Esophagus muscularis mucosa (tissue), 4 donors: ENCODE data around the gene CEP68. TPM values are rescaled to one million over a fixed set of nuclear protein-coding genes. Genes with fewer than 3 reads are reported as not detected.

Experiments used
- DNase-seq: peaks from one replicate; pipeline ENCODE4 v3.0.0-alpha.2; 2017; ENCODE audit errors: extremely low spot score
- H3K27ac ChIP-seq, 4 donors: fragments of 200-600 bp; sonication (generic); replicated peaks in 1 of 4; 1 replicate in 3 of 4; 2 replicates in 1 of 4; pipeline ENCODE4 v1.5.1; 2016 to 2019; ENCODE audit warnings: mild to moderate bottlenecking in 1 of 4
- H3K27me3 ChIP-seq, 4 donors: fragments of 200-600 bp; sonication (generic); one replicate each; pipeline versions ENCODE4 v1.5.1 to v1.6.0; 2016 to 2019
- H3K36me3 ChIP-seq, 4 donors: fragments of 200-600 bp; sonication (generic); one replicate each; pipeline ENCODE4 v1.5.1; 2016 to 2019
- H3K4me1 ChIP-seq, 4 donors: fragments of 200-600 bp; sonication (generic); one replicate each; pipeline ENCODE4 v1.5.1; 2016 to 2019
- H3K4me3 ChIP-seq, 4 donors: fragments of 200-600 bp; sonication (generic); 1 replicate in 2 of 4; 2 replicates in 2 of 4; pipeline ENCODE4 v1.5.1; 2016 to 2019; ENCODE audit warnings: mild to moderate bottlenecking in 4 of 4, moderate library complexity in 1 of 4
- H3K9me3 ChIP-seq, 4 donors: fragments of 200-600 bp; sonication (generic); 1 replicate in 3 of 4; 2 replicates in 1 of 4; pipeline ENCODE4 v1.5.1; 2016 to 2019
- EP300 ChIP-seq: sonication (generic); formaldehyde crosslinking; IDR thresholded peaks from one replicate; pipeline ENCODE4 v1.6.1; 2017; ENCODE audit warnings: antibody characterized with exemption
- POLR2A ChIP-seq: fragments of 450-650 bp; IDR thresholded peaks from one replicate; pipeline ENCODE4 v1.6.1; 2017; ENCODE audit warnings: antibody characterized with exemption, moderate library complexity, mild to moderate bottlenecking, low read depth
- POLR2AphosphoS5 ChIP-seq, 2 donors: sonication (generic); formaldehyde crosslinking; IDR thresholded peaks; one replicate each; pipeline ENCODE4 v1.6.1; 2017; ENCODE audit warnings: antibody characterized with exemption in 2 of 2
- WGBS: methylation state at CpG from one replicate; pipeline ENCODE4 v1.1.5; 2018; 5-methylcytosine and 5-hydroxymethylcytosine counted together
- intact Hi-C: fragments of 100-400 bp; cut with DNase I; formaldehyde crosslinking; loops from one replicate; pipeline ENCODE4 v1.15.1; 2023
- total RNA-seq, 4 donors: library from RNA; depleted of rRNA; stranded (reverse); fragments of >200 nt; gene quantifications; one replicate each; pipeline versions ENCODE4 v1.1.0 to v1.2.1, GENCODE V29; 2016
- TF ChIP-seq, protein P1 (sequence below), 3 experiments: fragments of 200-600 bp in 2 of 3; fragments of 450-650 bp in 1 of 3; sonication (generic) in 2 of 3; IDR thresholded peaks; one replicate each; pipeline ENCODE4 v1.5.1; 2017 to 2019; ENCODE audit warnings: antibody characterized with exemption in 3 of 3, mild to moderate bottlenecking in 2 of 3, moderate library complexity in 1 of 3

Gene CEP68, protein sequence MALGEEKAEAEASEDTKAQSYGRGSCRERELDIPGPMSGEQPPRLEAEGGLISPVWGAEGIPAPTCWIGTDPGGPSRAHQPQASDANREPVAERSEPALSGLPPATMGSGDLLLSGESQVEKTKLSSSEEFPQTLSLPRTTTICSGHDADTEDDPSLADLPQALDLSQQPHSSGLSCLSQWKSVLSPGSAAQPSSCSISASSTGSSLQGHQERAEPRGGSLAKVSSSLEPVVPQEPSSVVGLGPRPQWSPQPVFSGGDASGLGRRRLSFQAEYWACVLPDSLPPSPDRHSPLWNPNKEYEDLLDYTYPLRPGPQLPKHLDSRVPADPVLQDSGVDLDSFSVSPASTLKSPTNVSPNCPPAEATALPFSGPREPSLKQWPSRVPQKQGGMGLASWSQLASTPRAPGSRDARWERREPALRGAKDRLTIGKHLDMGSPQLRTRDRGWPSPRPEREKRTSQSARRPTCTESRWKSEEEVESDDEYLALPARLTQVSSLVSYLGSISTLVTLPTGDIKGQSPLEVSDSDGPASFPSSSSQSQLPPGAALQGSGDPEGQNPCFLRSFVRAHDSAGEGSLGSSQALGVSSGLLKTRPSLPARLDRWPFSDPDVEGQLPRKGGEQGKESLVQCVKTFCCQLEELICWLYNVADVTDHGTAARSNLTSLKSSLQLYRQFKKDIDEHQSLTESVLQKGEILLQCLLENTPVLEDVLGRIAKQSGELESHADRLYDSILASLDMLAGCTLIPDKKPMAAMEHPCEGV
- 10 to 100 TPM; 21.6 to 39.3 (median 28.6) TPM for total RNA-seq

DNA sequence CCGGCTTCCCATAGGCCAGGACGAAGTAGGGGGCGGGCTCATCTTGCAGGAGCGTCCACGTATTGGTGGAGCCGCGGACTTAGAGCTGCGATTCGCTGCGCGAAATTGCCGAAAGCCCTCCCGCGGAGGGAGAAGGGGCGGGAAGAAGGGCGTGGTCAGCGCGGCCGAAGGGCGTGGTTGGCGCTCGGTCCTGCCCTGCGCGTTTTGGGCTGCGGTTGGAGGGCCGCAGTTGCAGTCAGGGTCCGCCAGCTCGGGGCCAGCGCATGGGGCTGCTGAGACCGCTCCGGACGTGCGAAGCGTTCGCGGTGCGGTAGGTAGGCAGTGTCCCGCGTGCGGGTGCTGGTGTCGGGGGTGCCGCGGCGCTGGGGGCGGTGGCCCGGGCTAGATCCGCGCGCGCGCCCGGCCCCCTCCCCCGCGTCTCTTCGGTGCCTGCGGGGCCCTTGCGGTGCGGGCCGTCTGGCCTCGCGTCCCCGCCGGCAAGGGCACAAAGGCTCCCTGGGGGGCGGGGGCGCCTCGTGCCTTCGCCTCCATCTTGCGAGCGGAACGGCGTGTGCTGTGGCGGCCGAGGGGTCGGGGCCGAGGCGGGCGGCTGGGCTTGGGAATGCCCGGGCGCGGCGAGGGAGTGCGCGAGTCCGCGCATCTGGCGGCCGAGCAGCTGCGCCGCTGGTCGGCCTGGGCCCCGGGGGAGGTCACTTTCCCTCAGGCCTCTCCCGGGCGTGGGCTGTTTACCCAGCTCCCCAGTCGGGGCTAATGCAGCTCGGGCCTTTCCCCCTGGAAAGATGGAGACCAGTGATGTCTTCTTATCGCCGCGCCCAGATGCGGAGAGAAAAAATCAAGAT is at the start of gene CEP68:
Gene CEP68 (plus strand): TSS at position 202 of the 839 bp plus-strand sequence. CDS start 13,029 bp downstream, outside the sequence.
- no peaks in the 10 kb centered on the region for H3K27me3 ChIP-seq
- H3K36me3 ChIP-seq, result no peaks in the 10 kb centered on the region
- TF ChIP-seq POLR2A (peak; percentile 92), POLR2AphosphoS5 (IDR thresholded peaks at IDR 0.05) (peak; percentile 92 to 94), EP300 (no peak)
- TF ChIP-seq, protein P1, sequence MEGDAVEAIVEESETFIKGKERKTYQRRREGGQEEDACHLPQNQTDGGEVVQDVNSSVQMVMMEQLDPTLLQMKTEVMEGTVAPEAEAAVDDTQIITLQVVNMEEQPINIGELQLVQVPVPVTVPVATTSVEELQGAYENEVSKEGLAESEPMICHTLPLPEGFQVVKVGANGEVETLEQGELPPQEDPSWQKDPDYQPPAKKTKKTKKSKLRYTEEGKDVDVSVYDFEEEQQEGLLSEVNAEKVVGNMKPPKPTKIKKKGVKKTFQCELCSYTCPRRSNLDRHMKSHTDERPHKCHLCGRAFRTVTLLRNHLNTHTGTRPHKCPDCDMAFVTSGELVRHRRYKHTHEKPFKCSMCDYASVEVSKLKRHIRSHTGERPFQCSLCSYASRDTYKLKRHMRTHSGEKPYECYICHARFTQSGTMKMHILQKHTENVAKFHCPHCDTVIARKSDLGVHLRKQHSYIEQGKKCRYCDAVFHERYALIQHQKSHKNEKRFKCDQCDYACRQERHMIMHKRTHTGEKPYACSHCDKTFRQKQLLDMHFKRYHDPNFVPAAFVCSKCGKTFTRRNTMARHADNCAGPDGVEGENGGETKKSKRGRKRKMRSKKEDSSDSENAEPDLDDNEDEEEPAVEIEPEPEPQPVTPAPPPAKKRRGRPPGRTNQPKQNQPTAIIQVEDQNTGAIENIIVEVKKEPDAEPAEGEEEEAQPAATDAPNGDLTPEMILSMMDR (IDR thresholded peaks at IDR 0.05), result peak in 1 of 3 experiments; percentile 10
- intact Hi-C loops, result loop anchor here (5.0 kb wide), 1 partner anchor 76 kb away; the partner anchor contains the start of gene RAB1A
- 1% methylated on average over 25 of the region's 99 CpGs for WGBS
- no peaks in the 10 kb centered on the region for H3K9me3 ChIP-seq
- peaks cover 47 to 54% (median 52%) of the 10 kb centered on the region in 4 donors for H3K4me1 ChIP-seq
- peak within 1 kb of the TSS; percentile 83 to 94 (median 88) for H3K4me3 ChIP-seq
- H3K27ac ChIP-seq, result peak within 1 kb of the TSS; percentile 85 to 97 (median 93)
- peak; percentile 99 for DNase-seq

DNA sequence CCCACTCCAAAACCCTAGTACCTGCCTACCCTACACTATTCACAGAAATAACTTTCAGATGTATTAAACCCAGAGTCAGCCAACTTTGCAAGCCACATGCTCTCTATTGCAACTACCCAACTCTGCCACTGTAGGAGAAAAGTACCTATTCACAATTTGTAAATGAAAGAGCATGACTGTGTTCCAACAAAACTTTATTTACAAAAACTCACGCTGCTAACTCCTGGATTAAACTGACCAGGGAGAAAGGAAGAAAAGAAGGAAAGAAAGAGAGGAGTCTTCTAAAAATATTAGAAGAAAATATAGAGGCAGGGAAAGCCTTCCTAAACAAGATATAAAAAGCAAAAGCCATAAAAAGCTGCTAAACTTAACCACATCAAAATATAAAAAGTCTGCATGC is 42.4 kb upstream of the CEP68 start:
- TF ChIP-seq POLR2A (no peak), EP300 (no peak), POLR2AphosphoS5 (IDR thresholded peaks at IDR 0.05) (no peak)
- TF ChIP-seq, protein P1 (IDR thresholded peaks at IDR 0.05), result no peak
- no peak overlapping the region for H3K27ac ChIP-seq
- no peaks in the 10 kb centered on the region for H3K27me3 ChIP-seq
- WGBS, result 88% methylated on average over 1 of the region's 1 CpG
- intact Hi-C loops, result no loop called here
- no peaks in the 10 kb centered on the region for H3K9me3 ChIP-seq
- H3K4me1 ChIP-seq, result no peaks in the 10 kb centered on the region
- DNase-seq, result no peak
- no peak overlapping the region for H3K4me3 ChIP-seq
- peaks cover 10 to 72% (median 48%) of the 10 kb centered on the region in 4 donors for H3K36me3 ChIP-seq

DNA sequence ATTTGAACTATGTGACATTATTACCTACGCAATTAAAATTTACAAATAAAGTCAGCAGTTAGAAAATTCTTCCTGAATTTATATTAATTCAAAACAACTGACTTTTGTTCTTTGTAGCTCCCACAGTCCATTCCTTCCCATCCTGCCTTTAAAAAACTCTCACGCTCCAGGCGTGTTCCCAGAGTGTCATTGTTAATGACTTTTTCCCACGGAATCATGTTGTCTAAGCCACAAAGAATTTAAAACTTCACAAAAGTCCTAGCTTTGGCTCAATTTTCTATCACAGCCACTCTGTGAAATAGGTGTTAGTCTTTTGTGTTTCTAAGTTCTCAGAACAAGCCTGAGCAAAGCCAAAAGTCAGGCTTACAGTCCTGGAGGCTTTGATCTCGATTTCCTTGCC is 40.5 kb upstream of the CEP68 start:
- intact Hi-C loops, result no loop called here
- 86% methylated on average over 5 of the region's 5 CpGs for WGBS
- H3K27ac ChIP-seq, result no peak overlapping the region
- no peaks in the 10 kb centered on the region for H3K4me1 ChIP-seq
- peaks cover 11 to 85% (median 63%) of the 10 kb centered on the region in 4 donors for H3K36me3 ChIP-seq
- no peak for DNase-seq
- no peaks in the 10 kb centered on the region for H3K27me3 ChIP-seq
- no peaks in the 10 kb centered on the region for H3K9me3 ChIP-seq
- TF ChIP-seq EP300 (no peak), POLR2A (no peak)
- no peak overlapping the region for H3K4me3 ChIP-seq

DNA sequence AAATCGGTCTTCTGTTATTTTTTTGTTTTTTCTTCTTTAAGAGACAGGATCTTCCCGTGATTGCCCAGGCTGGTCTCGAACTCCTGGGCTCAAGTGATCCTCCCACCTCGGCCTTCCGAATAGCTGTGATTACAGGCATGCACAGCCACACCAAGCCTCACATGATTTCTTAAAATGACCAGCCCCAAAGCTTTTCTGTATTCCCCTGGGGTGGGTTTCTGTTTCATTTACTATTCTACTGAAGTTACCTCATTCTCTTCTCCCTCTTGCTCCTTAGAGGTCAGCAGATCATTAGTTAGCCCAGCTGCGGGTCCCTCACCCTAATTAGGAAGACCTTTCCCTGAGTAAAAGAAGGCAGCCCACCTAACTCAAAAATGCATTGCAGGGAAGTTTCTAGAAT is 39.4 kb upstream of the CEP68 start:
- H3K27ac ChIP-seq, result no peak overlapping the region
- intact Hi-C loops, result no loop called here
- no peak for TF ChIP-seq POLR2AphosphoS5 (IDR thresholded peaks at IDR 0.05)
- TF ChIP-seq, protein P1 (IDR thresholded peaks at IDR 0.05), result no peak
- no peak for DNase-seq
- peaks cover 20 to 85% (median 63%) of the 10 kb centered on the region in 4 donors for H3K36me3 ChIP-seq
- WGBS, result 90% methylated on average over 6 of the region's 6 CpGs
- H3K27me3 ChIP-seq, result no peaks in the 10 kb centered on the region
- H3K9me3 ChIP-seq, result no peaks in the 10 kb centered on the region
- no peak overlapping the region for H3K4me3 ChIP-seq
- H3K4me1 ChIP-seq, result no peaks in the 10 kb centered on the region
